ENCODE data around the gene CAMTA1. TPM values are rescaled to one million over a fixed set of nuclear protein-coding genes. Genes with fewer than 3 reads are reported as not detected.

CAMTA1 gene
- polyA plus RNA-seq, 1 donor (not counting 4 experiments of a cell fraction or from before 2014, with no cell fraction given), result 51.4 TPM

- Histone ChIP-seq H3K9ac (ENCODE audit: control insufficient read depth, extremely low read depth, insufficient read depth, low read length) (no peak overlapping the region), H3K4me2 (ENCODE audit: control insufficient read depth, extremely low read depth, insufficient read depth, low read depth, low read length) (no peak overlapping the region), H3K36me3 (ENCODE audit: control insufficient read depth in 2 of 2, extremely low read depth in 1 of 2, insufficient read depth in 2 of 2, low read length in 2 of 2) (no peaks in the 10 kb centered on the region), H3K9me3 (ENCODE audit: control insufficient read depth, low read depth, low read length) (no peaks in the 10 kb centered on the region), H3K9me1 (ENCODE audit: control insufficient read depth, extremely low read depth, insufficient read depth, low read length) (no peaks in the 10 kb centered on the region), H3K4me1 (ENCODE audit: control insufficient read depth, extremely low read depth, insufficient read depth, low read length) (peaks cover 45% of the 10 kb centered on the region), H3K27me3 (ENCODE audit: control insufficient read depth, extremely low read depth, insufficient read depth, low read length) (no peaks in the 10 kb centered on the region), H4K20me1 (ENCODE audit: control insufficient read depth, extremely low read depth, insufficient read depth, low read length) (no peaks in the 10 kb centered on the region), H2AFZ (ENCODE audit: control insufficient read depth, low read length) (no peak overlapping the region), H3K27ac (ENCODE audit: control insufficient read depth, insufficient read depth, low read length) (no peak overlapping the region), H3K4me3 (ENCODE audit: control insufficient read depth in 2 of 3, extremely low read depth in 1 of 3, insufficient read depth in 2 of 3, low read depth in 1 of 3, low read length in 3 of 3) (no peak overlapping the region), H3K79me2 (ENCODE audit: control insufficient read depth, insufficient read depth, low read length) (no peaks in the 10 kb centered on the region)
- no peak for TF ChIP-seq EZH2 (IDR thresholded peaks at IDR 0.05; ENCODE audit: low read length)
- TF ChIP-seq, protein P1, sequence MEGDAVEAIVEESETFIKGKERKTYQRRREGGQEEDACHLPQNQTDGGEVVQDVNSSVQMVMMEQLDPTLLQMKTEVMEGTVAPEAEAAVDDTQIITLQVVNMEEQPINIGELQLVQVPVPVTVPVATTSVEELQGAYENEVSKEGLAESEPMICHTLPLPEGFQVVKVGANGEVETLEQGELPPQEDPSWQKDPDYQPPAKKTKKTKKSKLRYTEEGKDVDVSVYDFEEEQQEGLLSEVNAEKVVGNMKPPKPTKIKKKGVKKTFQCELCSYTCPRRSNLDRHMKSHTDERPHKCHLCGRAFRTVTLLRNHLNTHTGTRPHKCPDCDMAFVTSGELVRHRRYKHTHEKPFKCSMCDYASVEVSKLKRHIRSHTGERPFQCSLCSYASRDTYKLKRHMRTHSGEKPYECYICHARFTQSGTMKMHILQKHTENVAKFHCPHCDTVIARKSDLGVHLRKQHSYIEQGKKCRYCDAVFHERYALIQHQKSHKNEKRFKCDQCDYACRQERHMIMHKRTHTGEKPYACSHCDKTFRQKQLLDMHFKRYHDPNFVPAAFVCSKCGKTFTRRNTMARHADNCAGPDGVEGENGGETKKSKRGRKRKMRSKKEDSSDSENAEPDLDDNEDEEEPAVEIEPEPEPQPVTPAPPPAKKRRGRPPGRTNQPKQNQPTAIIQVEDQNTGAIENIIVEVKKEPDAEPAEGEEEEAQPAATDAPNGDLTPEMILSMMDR (optimal IDR thresholded peaks at IDR 0.05 in 1 of 3, IDR thresholded peaks at IDR 0.05 in 1 of 3, conservative IDR thresholded peaks at IDR 0.05 in 1 of 3; ENCODE audit: extremely low read depth in 1 of 3, insufficient read depth in 2 of 3, low read length in 3 of 3), result no peak
- dilution Hi-C loops (cut with MboI; ENCODE audit: extremely low pct_ligation_motif_present, low sequenced_read_pairs), result no loop called here
- FAIRE-seq (no peak), DNase-seq (ENCODE audit: low read depth, low spot score) (no peak)
Measured at GRCh38 chr1:7113136-7113535, 327.9 kb downstream of the CAMTA1 start.

DNA sequence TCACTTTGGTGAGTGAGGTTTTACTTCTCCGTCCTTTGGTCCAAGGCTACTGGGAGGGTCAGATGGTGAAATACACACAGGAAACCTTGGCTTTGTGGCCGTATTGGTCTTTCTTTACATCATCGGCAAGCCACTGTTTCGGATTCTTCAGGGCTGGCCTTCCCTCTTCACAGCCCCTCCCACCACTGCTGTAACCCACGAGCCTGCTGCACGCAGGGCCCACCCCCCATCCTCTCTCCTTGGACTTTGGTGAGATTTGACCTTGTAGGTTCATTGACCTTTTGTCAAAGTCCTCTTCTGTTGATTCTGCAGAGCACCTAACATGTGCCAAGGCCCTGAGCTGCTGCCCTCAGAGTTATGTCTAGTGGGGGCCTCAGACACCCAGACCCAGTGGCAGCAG lies 328.6 kb downstream of the CAMTA1 start:
- no peak overlapping the region for H2AFZ ChIP-seq (ENCODE audit: control insufficient read depth, low read length)
- peaks cover 51% of the 10 kb centered on the region for H3K4me1 ChIP-seq (ENCODE audit: control insufficient read depth, extremely low read depth, insufficient read depth, low read length)
- DNase-seq (ENCODE audit: low read depth, low spot score) (no peak), FAIRE-seq (no peak)
- no peaks in the 10 kb centered on the region for H3K27me3 ChIP-seq (ENCODE audit: control insufficient read depth, extremely low read depth, insufficient read depth, low read length)
- TF ChIP-seq, protein P1 (optimal IDR thresholded peaks at IDR 0.05 in 1 of 3, IDR thresholded peaks at IDR 0.05 in 1 of 3, conservative IDR thresholded peaks at IDR 0.05 in 1 of 3; ENCODE audit: extremely low read depth in 1 of 3, insufficient read depth in 2 of 3, low read length in 3 of 3), result no peak
- dilution Hi-C loops (cut with MboI; ENCODE audit: extremely low pct_ligation_motif_present, low sequenced_read_pairs), result no loop called here
- no peak overlapping the region for H3K4me3 ChIP-seq (ENCODE audit: control insufficient read depth in 2 of 3, extremely low read depth in 1 of 3, insufficient read depth in 2 of 3, low read depth in 1 of 3, low read length in 3 of 3)
- no peaks in the 10 kb centered on the region for H3K9me3 ChIP-seq (ENCODE audit: control insufficient read depth, low read depth, low read length)
- H3K9ac ChIP-seq (ENCODE audit: control insufficient read depth, extremely low read depth, insufficient read depth, low read length), result no peak overlapping the region
- no peak overlapping the region for H3K4me2 ChIP-seq (ENCODE audit: control insufficient read depth, extremely low read depth, insufficient read depth, low read depth, low read length)
- no peak overlapping the region for H3K27ac ChIP-seq (ENCODE audit: control insufficient read depth, insufficient read depth, low read length)
- H4K20me1 ChIP-seq (ENCODE audit: control insufficient read depth, extremely low read depth, insufficient read depth, low read length), result no peaks in the 10 kb centered on the region
- no peaks in the 10 kb centered on the region for H3K9me1 ChIP-seq (ENCODE audit: control insufficient read depth, extremely low read depth, insufficient read depth, low read length)
- H3K36me3 ChIP-seq (ENCODE audit: control insufficient read depth in 2 of 2, extremely low read depth in 1 of 2, insufficient read depth in 2 of 2, low read length in 2 of 2), result no peaks in the 10 kb centered on the region
- H3K79me2 ChIP-seq (ENCODE audit: control insufficient read depth, insufficient read depth, low read length), result no peaks in the 10 kb centered on the region

All from keratinocyte (primary cell).